Spleen (tissue), 11 donors: ENCODE results near the gene LMX1A. TPM values are rescaled to one million over a fixed set of nuclear protein-coding genes. Genes with fewer than 3 reads are reported as not detected.

Experiments
- DNase-seq: peaks from one replicate; pipeline ENCODE4 v3.0.0-alpha.2; 2020
- H3K27ac ChIP-seq, 8 donors: fragments of 200-600 bp; sonication (generic) in 7 of 8; 1 replicate in 4 of 8; 2 replicates in 4 of 8; pipeline versions ENCODE4 v1.5.0 to v1.8.0; 2016 to 2021; ENCODE audit warnings: inconsistent platforms in 4 of 8, mild to moderate bottlenecking in 4 of 8, moderate library complexity in 1 of 8
- H3K27me3 ChIP-seq, 7 donors: fragments of 200-600 bp; sonication (generic) in 6 of 7; replicated peaks in 1 of 7; 1 replicate in 4 of 7; 2 replicates in 3 of 7; pipeline versions ENCODE4 v1.5.0 to v1.8.0; 2016 to 2021; ENCODE audit warnings: inconsistent platforms in 3 of 7, mild to moderate bottlenecking in 1 of 7
- H3K36me3 ChIP-seq, 6 donors: fragments of 200-600 bp; sonication (generic) in 5 of 6; 1 replicate in 4 of 6; 2 replicates in 2 of 6; pipeline versions ENCODE4 v1.5.0 to v1.8.0; 2016 to 2021; ENCODE audit warnings: inconsistent platforms in 2 of 6
- H3K4me1 ChIP-seq, 6 donors: fragments of 200-600 bp; sonication (generic) in 5 of 6; 1 replicate in 3 of 6; 2 replicates in 3 of 6; pipeline versions ENCODE4 v1.5.0 to v1.8.0; 2016 to 2021; ENCODE audit warnings: inconsistent platforms in 3 of 6
- H3K4me3 ChIP-seq, 8 donors: fragments of 200-600 bp; sonication (generic) in 7 of 8; 1 replicate in 4 of 8; 2 replicates in 4 of 8; pipeline versions ENCODE4 v1.5.0 to v1.8.0; 2016 to 2021; ENCODE audit warnings: inconsistent platforms in 4 of 8, mild to moderate bottlenecking in 4 of 8, moderate library complexity in 2 of 8
- H3K9me3 ChIP-seq, 8 donors: fragments of 200-600 bp; sonication (generic) in 7 of 8; 1 replicate in 4 of 8; 2 replicates in 4 of 8; pipeline versions ENCODE4 v1.5.0 to v1.8.0; 2016 to 2021; ENCODE audit warnings: inconsistent platforms in 4 of 8
- POLR2A ChIP-seq, 3 donors: fragments of 450-650 bp; IDR thresholded peaks; one replicate each; pipeline ENCODE4 v1.5.1; 2017; ENCODE audit warnings: antibody characterized with exemption in 3 of 3, mild to moderate bottlenecking in 1 of 3
- POLR2AphosphoS5 ChIP-seq, 3 donors: sonication (generic); formaldehyde crosslinking; IDR thresholded peaks; one replicate each; pipeline ENCODE4 v1.5.1; 2017; ENCODE audit warnings: antibody characterized with exemption in 3 of 3
- WGBS, 5 donors: extraction: QIAGEN DNeasy Blood & Tissue Kit in 3 of 5; methylation state at CpG; one replicate each; pipeline versions ENCODE4 v1.1.5 to v1.1.7; 2013 to 2018; 5-methylcytosine and 5-hydroxymethylcytosine counted together
- intact Hi-C: fragments of 100-400 bp; cut with DNase I; formaldehyde crosslinking; loops from one replicate; pipeline ENCODE4 v1.15.0; 2023; ENCODE audit warnings: low total_unique reads
- polyA plus RNA-seq, 3 donors: library from polyadenylated mRNA; stranded (reverse); fragments of 200-250 nt; gene quantifications; one replicate each; pipeline ENCODE4 v1.2.1, GENCODE V29; 2013
- total RNA-seq, 7 donors: library from RNA; depleted of rRNA in 3 of 7; stranded (reverse); fragments of >200 nt in 3 of 7; fragmentation: NEBNext Ultra II Directional in 4 of 7; extraction: Animal tissue kit (Norgen Biotek cat#: 25700) in 4 of 7; gene quantifications; one replicate each; pipeline versions ENCODE4 v1.1.0 to v1.2.1, GENCODE V29; 2016 to 2021
- TF ChIP-seq, protein P1 (sequence below), 11 experiments: fragments of 200-600 bp in 7 of 11; fragments of 450-650 bp in 4 of 11; sonication (generic) in 4 of 11; IDR thresholded peaks in 8 of 11; conservative IDR thresholded peaks in 3 of 11; 1 replicate in 7 of 11; 2 replicates in 4 of 11; pipeline versions ENCODE4 v1.4.0 to v1.8.0; 2016 to 2021; ENCODE audit warnings: antibody characterized with exemption in 11 of 11, inconsistent platforms in 4 of 11, mild to moderate bottlenecking in 1 of 11
- donor health status: healthy with polysubstance abuse.
- donor health status: DM: no; HTN: no; CAD: no; lungs with moderate emphysema.
- donor health status: DM: no; HTN: no; CAD: no.
- donor health status: Bipolar disorder and iron deficiency.
- donor health status: healthy.
- donor health status: DM: no; HTN: no; CAD: no.
- donor health status: DM: yes; HTN: yes; CAD: no.

Gene LMX1A
- total and polyA plus RNA-seq, 10 donors, result not detected

DNA sequence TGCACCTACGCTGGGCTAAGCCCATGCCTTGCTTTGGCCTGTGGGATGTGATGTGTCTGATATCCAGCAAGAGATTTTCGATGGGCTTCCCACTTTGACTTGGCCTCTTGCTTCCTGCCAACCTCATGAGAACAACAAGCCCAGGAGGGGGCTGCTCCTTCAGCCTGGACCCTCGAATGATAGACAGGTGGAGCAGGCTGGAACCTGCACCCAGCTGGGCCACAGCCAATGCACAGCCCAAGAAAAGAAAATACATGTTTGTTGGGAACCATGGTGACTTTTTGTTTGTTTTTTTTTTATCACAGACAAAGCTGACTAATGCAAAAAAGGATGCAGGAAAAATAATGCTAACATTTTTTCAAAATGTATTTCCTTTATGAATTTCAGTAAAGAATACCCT is 144.3 kb downstream of the LMX1A start:
- no peaks in the 10 kb centered on the region for H3K9me3 ChIP-seq
- no peak for TF ChIP-seq POLR2AphosphoS5 (IDR thresholded peaks at IDR 0.05)
- no peak for TF ChIP-seq POLR2A (IDR thresholded peaks at IDR 0.05)
- TF ChIP-seq, protein P1, sequence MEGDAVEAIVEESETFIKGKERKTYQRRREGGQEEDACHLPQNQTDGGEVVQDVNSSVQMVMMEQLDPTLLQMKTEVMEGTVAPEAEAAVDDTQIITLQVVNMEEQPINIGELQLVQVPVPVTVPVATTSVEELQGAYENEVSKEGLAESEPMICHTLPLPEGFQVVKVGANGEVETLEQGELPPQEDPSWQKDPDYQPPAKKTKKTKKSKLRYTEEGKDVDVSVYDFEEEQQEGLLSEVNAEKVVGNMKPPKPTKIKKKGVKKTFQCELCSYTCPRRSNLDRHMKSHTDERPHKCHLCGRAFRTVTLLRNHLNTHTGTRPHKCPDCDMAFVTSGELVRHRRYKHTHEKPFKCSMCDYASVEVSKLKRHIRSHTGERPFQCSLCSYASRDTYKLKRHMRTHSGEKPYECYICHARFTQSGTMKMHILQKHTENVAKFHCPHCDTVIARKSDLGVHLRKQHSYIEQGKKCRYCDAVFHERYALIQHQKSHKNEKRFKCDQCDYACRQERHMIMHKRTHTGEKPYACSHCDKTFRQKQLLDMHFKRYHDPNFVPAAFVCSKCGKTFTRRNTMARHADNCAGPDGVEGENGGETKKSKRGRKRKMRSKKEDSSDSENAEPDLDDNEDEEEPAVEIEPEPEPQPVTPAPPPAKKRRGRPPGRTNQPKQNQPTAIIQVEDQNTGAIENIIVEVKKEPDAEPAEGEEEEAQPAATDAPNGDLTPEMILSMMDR (IDR thresholded peaks at IDR 0.05 in 8 of 11, conservative IDR thresholded peaks at IDR 0.05 in 3 of 11), result no peak
- H3K27ac ChIP-seq, result no peak overlapping the region
- no peak overlapping the region for H3K4me3 ChIP-seq
- WGBS, 5 donors, result 53 to 74% (median 67%) methylated on average over 2 to 3 of the region's 3 CpGs
- no peaks in the 10 kb centered on the region for H3K4me1 ChIP-seq
- no peak for DNase-seq
- H3K27me3 ChIP-seq, result no peaks in the 10 kb centered on the region
- intact Hi-C loops, result no loop called here
- H3K36me3 ChIP-seq, result no peaks in the 10 kb centered on the region

DNA sequence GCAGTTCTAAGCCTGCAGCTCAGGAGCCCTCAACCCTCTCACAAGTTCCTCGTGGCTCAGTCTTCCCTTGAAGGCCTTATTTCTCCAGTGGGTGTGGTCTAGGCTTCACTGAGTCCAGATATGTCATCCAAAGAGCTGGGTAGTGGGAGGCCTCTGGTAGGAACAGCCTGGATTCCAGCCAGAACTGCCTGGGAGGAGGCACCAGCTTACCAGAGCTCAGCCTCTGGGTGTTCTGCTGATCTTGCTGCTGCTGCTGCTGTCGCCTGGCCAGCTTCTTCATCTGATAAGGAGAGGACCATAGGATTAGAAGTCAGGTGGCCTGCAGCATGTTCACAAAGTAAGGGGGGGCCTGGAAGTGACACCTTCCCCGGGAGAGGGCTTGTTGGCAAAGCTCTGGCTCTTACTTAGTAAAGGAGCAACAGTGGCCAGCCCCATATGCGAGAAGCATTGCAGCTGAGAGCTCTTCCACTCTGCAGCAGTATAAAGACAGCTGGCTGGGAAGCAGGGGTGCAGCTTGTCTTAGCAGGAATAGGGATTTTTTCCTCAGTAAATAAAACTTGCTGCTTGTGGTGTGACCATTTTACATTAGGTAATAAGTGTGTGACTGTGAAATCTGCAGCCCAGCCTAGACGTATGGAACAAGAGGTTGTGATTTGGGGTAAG is 148.5 kb downstream of the LMX1A start:
- Histone ChIP-seq H3K4me3 (no peak overlapping the region), H3K4me1 (no peaks in the 10 kb centered on the region), H3K36me3 (no peaks in the 10 kb centered on the region), H3K27me3 (no peaks in the 10 kb centered on the region), H3K9me3 (no peaks in the 10 kb centered on the region), H3K27ac (no peak overlapping the region)
- intact Hi-C loops, result no loop called here
- TF ChIP-seq, protein P1 (IDR thresholded peaks at IDR 0.05 in 8 of 11, conservative IDR thresholded peaks at IDR 0.05 in 3 of 11), result no peak
- no peak for TF ChIP-seq POLR2A (IDR thresholded peaks at IDR 0.05)
- WGBS, 5 donors, result 49 to 60% (median 57%) methylated on average over 4 to 5 of the region's 5 CpGs
- no peak for DNase-seq

DNA sequence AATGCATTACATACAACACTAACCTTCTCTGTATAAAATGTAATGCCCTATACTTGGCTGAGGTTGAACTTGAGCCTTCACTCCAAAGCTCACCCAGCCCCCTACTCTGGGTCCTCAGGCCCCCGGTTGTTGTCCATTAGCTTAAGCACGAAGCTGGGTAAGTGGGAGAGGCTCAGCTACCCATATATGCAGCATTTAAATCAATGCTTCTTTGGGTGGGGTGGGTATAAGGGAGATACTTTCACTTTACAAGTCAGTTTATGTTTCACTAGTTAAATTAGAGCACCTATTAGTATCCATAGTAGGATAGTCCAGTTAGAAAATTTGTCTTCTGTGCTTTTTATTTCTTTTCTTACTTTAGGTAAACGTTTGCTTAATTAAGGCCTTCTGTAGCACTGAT is 151.4 kb downstream of the LMX1A start:
- no peak for DNase-seq
- WGBS, 5 donors, result 50 to 69% (median 59%) methylated on average over 3 of the region's 3 CpGs
- no peaks in the 10 kb centered on the region for H3K4me1 ChIP-seq
- H3K27me3 ChIP-seq, result no peaks in the 10 kb centered on the region
- no peak for TF ChIP-seq POLR2AphosphoS5 (IDR thresholded peaks at IDR 0.05)
- TF ChIP-seq POLR2A (IDR thresholded peaks at IDR 0.05), result no peak
- TF ChIP-seq, protein P1 (IDR thresholded peaks at IDR 0.05 in 8 of 11, conservative IDR thresholded peaks at IDR 0.05 in 3 of 11), result no peak
- intact Hi-C loops, result no loop called here
- no peaks in the 10 kb centered on the region for H3K36me3 ChIP-seq
- no peak overlapping the region for H3K4me3 ChIP-seq
- no peaks in the 10 kb centered on the region for H3K9me3 ChIP-seq
- no peak overlapping the region for H3K27ac ChIP-seq

DNA sequence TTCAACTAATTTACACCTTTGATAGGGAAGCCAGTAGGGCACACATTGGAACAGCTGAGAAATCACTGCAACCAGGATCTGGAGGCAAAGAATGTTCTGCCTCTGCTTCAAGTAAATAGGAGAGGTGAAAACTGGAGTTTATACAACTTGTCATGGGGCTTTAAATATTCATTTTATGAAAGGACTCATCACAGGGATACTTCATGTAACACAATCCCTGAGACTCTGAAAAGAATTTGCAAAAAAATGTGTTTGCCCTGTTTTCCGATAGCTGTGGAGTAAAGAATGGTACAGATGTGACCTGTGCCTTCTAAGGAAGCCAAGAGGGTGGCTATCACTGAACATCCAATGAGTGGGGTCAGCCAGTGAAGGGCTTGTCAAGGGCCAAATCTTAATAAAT is 152.0 kb downstream of the LMX1A start:
- TF ChIP-seq, protein P1 (IDR thresholded peaks at IDR 0.05 in 8 of 11, conservative IDR thresholded peaks at IDR 0.05 in 3 of 11), result no peak
- TF ChIP-seq POLR2A (IDR thresholded peaks at IDR 0.05) (no peak), POLR2AphosphoS5 (IDR thresholded peaks at IDR 0.05) (no peak)
- intact Hi-C loops, result no loop called here

More for the DNA sequence above, 152.0 kb downstream of the LMX1A start:
- Histone ChIP-seq H3K4me3 (no peak overlapping the region), H3K27me3 (no peaks in the 10 kb centered on the region), H3K9me3 (no peaks in the 10 kb centered on the region), H3K36me3 (no peaks in the 10 kb centered on the region), H3K27ac (no peak overlapping the region), H3K4me1 (no peaks in the 10 kb centered on the region)
- no peak for DNase-seq
- WGBS, 5 donors, result 85 to 97% (median 92%) methylated on average over 1 of the region's 1 CpG
